NCI-H226 (cell line): Measurements from ENCODE around the gene SLC35G2.
"Not testable (repeated sequence)": the region's sequence is repeated elsewhere in the genome, so short reads cannot be mapped to it uniquely, and the experiment has no call there.

Experiments
- DNase-seq: peaks from one replicate; pipeline ENCODE4 v3.0.0-alpha.2; 2015

Gene SLC35G2

GRCh38 chr3:136818769-136819391 lies at the start of gene SLC35G2:
SLC35G2 (plus strand) TSS chr3:136819126; CDS start chr3:136854461, 35,335 bp downstream.
- no peak for DNase-seq

GRCh38 chr3:136772709-136773108 lies 46.2 kb upstream of the SLC35G2 start:
- peak; percentile 48 for DNase-seq

- DNase-seq, result peak; percentile 91
Measured at GRCh38 chr3:136778865-136779264, 40.1 kb upstream of the SLC35G2 start.

GRCh38 chr3:136780741-136781140 lies 38.2 kb upstream of the SLC35G2 start:
- no peak for DNase-seq

GRCh38 chr3:136783708-136784191 lies 35.2 kb upstream of the SLC35G2 start:
- DNase-seq, result no peak

GRCh38 chr3:136787349-136787748 lies 31.6 kb upstream of the SLC35G2 start:
- no peak for DNase-seq

- no peak for DNase-seq
Measured at GRCh38 chr3:136788154-136788553, 30.8 kb upstream of the SLC35G2 start.

GRCh38 chr3:136789976-136790375 lies 28.9 kb upstream of the SLC35G2 start:
- DNase-seq, result no peak

GRCh38 chr3:136790786-136791185 lies 28.1 kb upstream of the SLC35G2 start:
- no peak for DNase-seq

- no peak for DNase-seq
Measured at GRCh38 chr3:136792556-136793330, 26.2 kb upstream of the SLC35G2 start.

- not testable (repeated sequence) for DNase-seq
Measured at GRCh38 chr3:136801146-136801545, 17.8 kb upstream of the SLC35G2 start.

GRCh38 chr3:136802481-136802996 lies 16.4 kb upstream of the SLC35G2 start:
- no peak for DNase-seq

GRCh38 chr3:136804141-136804540 lies 14.8 kb upstream of the SLC35G2 start:
- no peak for DNase-seq

- DNase-seq, result no peak
Measured at GRCh38 chr3:136804813-136805212, 14.1 kb upstream of the SLC35G2 start.

- DNase-seq, result no peak
Measured at GRCh38 chr3:136805795-136806194, 13.1 kb upstream of the SLC35G2 start.

GRCh38 chr3:136811701-136812100 lies 7.2 kb upstream of the SLC35G2 start:
- DNase-seq, result no peak

GRCh38 chr3:136817448-136817847 lies 1.5 kb upstream of the SLC35G2 start:
- no peak for DNase-seq

GRCh38 chr3:136818191-136818768 lies 646 bp upstream of the SLC35G2 start:
- peak; percentile 62 for DNase-seq

GRCh38 chr3:136819392-136819730 lies 435 bp downstream of the SLC35G2 start:
- no peak for DNase-seq

GRCh38 chr3:136819731-136820679 lies 1.1 kb downstream of the SLC35G2 start:
- no peak for DNase-seq

- no peak for DNase-seq
Measured at GRCh38 chr3:136831461-136831860, 12.5 kb downstream of the SLC35G2 start.

- DNase-seq, result no peak
Measured at GRCh38 chr3:136835089-136835812, 16.3 kb downstream of the SLC35G2 start.
